ENCODE measurements around the gene RANGAP1. TPM values are rescaled to one million over a fixed set of nuclear protein-coding genes. Genes with fewer than 3 reads are reported as not detected.

RANGAP1 gene
- total RNA-seq, 1 donor from 2014 or later: 49.7 TPM

GRCh38 chr22:41257696-41258095 is 28.3 kb downstream of the RANGAP1 start:
- Mint-ChIP-seq H3K27me3 (ENCODE audit: unreplicated experiment) (no peaks in the 10 kb centered on the region), H3K27ac (ENCODE audit: unreplicated experiment) (peak overlapping the region; percentile 75), H3K9me3 (ENCODE audit: unreplicated experiment) (no peaks in the 10 kb centered on the region), H3K4me1 (ENCODE audit: unreplicated experiment) (peaks cover 14% of the 10 kb centered on the region), H3K36me3 (ENCODE audit: unreplicated experiment) (peaks cover 19% of the 10 kb centered on the region), H3K4me3 (ENCODE audit: unreplicated experiment) (no peak overlapping the region)
- no peak for DNase-seq (ENCODE audit: extremely low spot score, unreplicated experiment)
- TF ChIP-seq CTCF (IDR thresholded peaks at IDR 0.05): no peak

GRCh38 chr22:41256254-41257253 is 29.4 kb downstream of the RANGAP1 start:
- no peak overlapping the region for H3K4me3 Mint-ChIP-seq (ENCODE audit: unreplicated experiment)
- no peak for TF ChIP-seq CTCF (IDR thresholded peaks at IDR 0.05)
- no peaks in the 10 kb centered on the region for H3K9me3 Mint-ChIP-seq (ENCODE audit: unreplicated experiment)
- no peaks in the 10 kb centered on the region for H3K27me3 Mint-ChIP-seq (ENCODE audit: unreplicated experiment)
- no peak for DNase-seq (ENCODE audit: extremely low spot score, unreplicated experiment)
- peaks cover 18% of the 10 kb centered on the region for H3K36me3 Mint-ChIP-seq (ENCODE audit: unreplicated experiment)
- peaks cover 14% of the 10 kb centered on the region for H3K4me1 Mint-ChIP-seq (ENCODE audit: unreplicated experiment)
- H3K27ac Mint-ChIP-seq (ENCODE audit: unreplicated experiment): peak overlapping the region; percentile 75

- no peak for TF ChIP-seq CTCF (IDR thresholded peaks at IDR 0.05)
- Mint-ChIP-seq H3K36me3 (ENCODE audit: unreplicated experiment) (peaks cover 26% of the 10 kb centered on the region), H3K27me3 (ENCODE audit: unreplicated experiment) (no peaks in the 10 kb centered on the region), H3K9me3 (ENCODE audit: unreplicated experiment) (no peaks in the 10 kb centered on the region), H3K27ac (ENCODE audit: unreplicated experiment) (no peak overlapping the region), H3K4me3 (ENCODE audit: unreplicated experiment) (no peak overlapping the region), H3K4me1 (ENCODE audit: unreplicated experiment) (peaks cover 14% of the 10 kb centered on the region)
- no peak for DNase-seq (ENCODE audit: extremely low spot score, unreplicated experiment)
Observed at GRCh38 chr22:41254230-41254629, 31.8 kb downstream of the RANGAP1 start.

- Mint-ChIP-seq H3K27ac (ENCODE audit: unreplicated experiment) (no peak overlapping the region), H3K9me3 (ENCODE audit: unreplicated experiment) (no peaks in the 10 kb centered on the region), H3K4me1 (ENCODE audit: unreplicated experiment) (peaks cover 12% of the 10 kb centered on the region), H3K36me3 (ENCODE audit: unreplicated experiment) (peaks cover 28% of the 10 kb centered on the region), H3K4me3 (ENCODE audit: unreplicated experiment) (no peak overlapping the region), H3K27me3 (ENCODE audit: unreplicated experiment) (no peaks in the 10 kb centered on the region)
- no peak for DNase-seq (ENCODE audit: extremely low spot score, unreplicated experiment)
- TF ChIP-seq CTCF (IDR thresholded peaks at IDR 0.05): no peak
Observed at GRCh38 chr22:41252365-41252764, 33.6 kb downstream of the RANGAP1 start.

- Mint-ChIP-seq H3K27me3 (ENCODE audit: unreplicated experiment) (no peaks in the 10 kb centered on the region), H3K27ac (ENCODE audit: unreplicated experiment) (no peak overlapping the region), H3K4me3 (ENCODE audit: unreplicated experiment) (no peak overlapping the region), H3K36me3 (ENCODE audit: unreplicated experiment) (peaks cover 25% of the 10 kb centered on the region), H3K4me1 (ENCODE audit: unreplicated experiment) (no peaks in the 10 kb centered on the region), H3K9me3 (ENCODE audit: unreplicated experiment) (no peaks in the 10 kb centered on the region)
- TF ChIP-seq CTCF (IDR thresholded peaks at IDR 0.05): no peak
- no peak for DNase-seq (ENCODE audit: extremely low spot score, unreplicated experiment)
Observed at GRCh38 chr22:41250127-41250526, 35.9 kb downstream of the RANGAP1 start.
